HCT116 (cell line): ENCODE results near the gene DOK5. TPM values are rescaled to one million over a fixed set of nuclear protein-coding genes. Genes with fewer than 3 reads are reported as not detected.

ENCODE experiments used
- ATAC-seq: fragments of 200-7000 bp; cut with Tn5 transposase; 2 replicates; pipeline ENCODE4 v1.9.1; 2020; ENCODE audit warnings: mild to moderate bottlenecking, moderate library complexity
- BruUV-seq: library from RNA; stranded (reverse); fragments of 400-500 nt; replicated peaks from 2 replicates; lab custom pipeline; 2021; lab: Mats Ljungman, UMichigan
- CTCF ChIA-PET: fragments of 300-600 bp; sonication (Branson Sonifier 250); formaldehyde crosslinking; loops from one replicate; lab custom pipeline; 2021; ENCODE audit warnings: antibody characterized with exemption; lab: Charles Lee
- POLR2A ChIA-PET: fragments of 300-600, 350-600 bp; sonication (Branson Sonifier 250); formaldehyde crosslinking; loops from one replicate; lab custom pipeline; 2021; ENCODE audit warnings: antibody characterized with exemption; lab: Charles Lee
- RAD21 ChIA-PET, 2 experiments: fragments of 300-600 bp; sonication (Branson Sonifier 250); formaldehyde crosslinking; loops; one replicate each; lab custom pipeline; 2023; ENCODE audit warnings: low total read pairs in 2 of 2; ENCODE audit not compliant: uncharacterized antibody in 2 of 2, unreplicated experiment in 2 of 2, low non-redundant PET in 1 of 2; lab: Charles Lee
- DNase-seq: peaks from one replicate; pipeline ENCODE4 v3.0.0-alpha.2; 2010; ENCODE audit warnings: low read depth, low spot score
- H2AFZ ChIP-seq: fragments of 200-600 bp; shearing (Covaris generic), sonication (generic); 2 replicates; pipeline ENCODE4 v1.6.1; 2017; ENCODE audit warnings: low read depth, mixed run types, mixed read lengths, antibody characterized with exemption, low read length; ENCODE audit not compliant: poor library complexity, severe bottlenecking
- H3K27ac ChIP-seq: 2 replicates; pipeline ENCODE4 v1.5.1; 2012; ENCODE audit warnings: low read depth, low read length
- H3K27me3 ChIP-seq: fragments of 200-600 bp; sonication (generic); 2 replicates; pipeline ENCODE4 v1.6.1; 2016; ENCODE audit warnings: mixed run types, low read length, mixed read lengths; ENCODE audit not compliant: insufficient read depth
- H3K36me3 ChIP-seq, 2 experiments: fragments of 200-500 bp in 1 of 2; fragments of 200-600 bp in 1 of 2; sonication (Bioruptor generic) in 1 of 2; sonication (generic) in 1 of 2; 2 replicates each; pipeline versions ENCODE4 v1.5.1 to v1.6.1; 2014 to 2016; ENCODE audit warnings: low read length in 2 of 2, inconsistent platforms in 1 of 2, mixed read lengths in 1 of 2, mixed run types in 1 of 2; ENCODE audit not compliant: insufficient read depth in 2 of 2, control insufficient read depth in 1 of 2
- H3K4me1 ChIP-seq, 2 experiments: fragments of 200-600 bp in 1 of 2; sonication (generic) in 1 of 2; 2 replicates each; pipeline versions ENCODE4 v1.5.1 to v1.6.1; 2012 to 2017; ENCODE audit warnings: low read length in 2 of 2, inconsistent platforms in 1 of 2, mild to moderate bottlenecking in 1 of 2, mixed read lengths in 1 of 2, mixed run types in 1 of 2, moderate library complexity in 1 of 2; ENCODE audit not compliant: insufficient read depth in 2 of 2, control insufficient read depth in 1 of 2
- H3K4me2 ChIP-seq: fragments of 200-600 bp; sonication (generic); 2 replicates; pipeline ENCODE4 v1.6.1; 2017; ENCODE audit warnings: mixed run types, low read length, mixed read lengths
- H3K4me3 ChIP-seq, 2 experiments: fragments of 200-600 bp in 1 of 2; sonication (generic) in 1 of 2; replicated peaks in 1 of 2; 2 replicates each; pipeline ENCODE4 v1.5.1; 2011 to 2016; ENCODE audit warnings: low read length in 2 of 2, control low read depth in 1 of 2, low read depth in 1 of 2, mild to moderate bottlenecking in 1 of 2, mixed read lengths in 1 of 2, mixed run types in 1 of 2
- H3K79me2 ChIP-seq: fragments of 200-600 bp; sonication (generic); 2 replicates; pipeline ENCODE4 v1.6.1; 2017; ENCODE audit warnings: mild to moderate bottlenecking, mixed run types, low read length, moderate library complexity, mixed read lengths; ENCODE audit not compliant: insufficient read depth
- H3K9ac ChIP-seq: fragments of 200-600 bp; sonication (generic); 2 replicates; pipeline ENCODE4 v1.6.1; 2016; ENCODE audit warnings: low read length, mixed read lengths
- H3K9me2 ChIP-seq: fragments of 200-600 bp; sonication (generic), shearing (Covaris generic); 2 replicates; pipeline ENCODE4 v1.6.1; 2017; ENCODE audit warnings: mixed run types, mild to moderate bottlenecking, moderate library complexity; ENCODE audit not compliant: insufficient read depth
- H3K9me3 ChIP-seq, 2 experiments: fragments of 200-500 bp in 1 of 2; fragments of 200-600 bp in 1 of 2; sonication (Bioruptor generic) in 1 of 2; sonication (generic) in 1 of 2; 2 replicates each; pipeline ENCODE4 v1.6.1; 2014 to 2017; ENCODE audit warnings: low read length in 2 of 2, mixed read lengths in 2 of 2, inconsistent platforms in 1 of 2, low read depth in 1 of 2, mild to moderate bottlenecking in 1 of 2, mixed run types in 1 of 2, moderate library complexity in 1 of 2; ENCODE audit not compliant: control insufficient read depth in 1 of 2, insufficient read depth in 1 of 2
- H4K20me1 ChIP-seq: fragments of 200-600 bp; sonication (generic), shearing (Covaris generic); 2 replicates; pipeline ENCODE4 v1.6.1; 2017; ENCODE audit warnings: mixed run types, mild to moderate bottlenecking, moderate library complexity; ENCODE audit not compliant: insufficient read depth
- CBX3 ChIP-seq: IDR thresholded peaks from 2 replicates; pipeline ENCODE4 v1.6.1; 2012; ENCODE audit warnings: low read depth
- CEBPB ChIP-seq: IDR thresholded peaks from 2 replicates; pipeline ENCODE4 v1.6.1; 2012; ENCODE audit warnings: low read depth
- EGR1 ChIP-seq: IDR thresholded peaks from 2 replicates; pipeline ENCODE4 v1.6.1; 2012; ENCODE audit warnings: low read depth
- FOSL1 ChIP-seq: IDR thresholded peaks from 2 replicates; pipeline ENCODE4 v1.6.1; 2012; ENCODE audit warnings: low read depth
- MAX ChIP-seq: IDR thresholded peaks from 2 replicates; pipeline ENCODE4 v1.6.1; 2012
- REST ChIP-seq: IDR thresholded peaks from 2 replicates; pipeline ENCODE4 v1.6.1; 2012; ENCODE audit warnings: low read depth
- SIN3A ChIP-seq: IDR thresholded peaks from 2 replicates; pipeline ENCODE4 v1.6.1; 2012; ENCODE audit warnings: low read depth
- SRF ChIP-seq: IDR thresholded peaks from 2 replicates; pipeline ENCODE4 v1.6.1; 2012; ENCODE audit warnings: low read depth
- TCF7L2 ChIP-seq: IDR thresholded peaks from 2 replicates; pipeline ENCODE4 v1.7.0; 2011; ENCODE audit warnings: borderline replicate concordance, inconsistent platforms; ENCODE audit not compliant: insufficient read depth, insufficient read length; ENCODE audit errors: extremely low read depth
- ZBTB33 ChIP-seq: IDR thresholded peaks from 2 replicates; pipeline ENCODE4 v1.6.1; 2011; ENCODE audit warnings: mild to moderate bottlenecking, low read length, moderate library complexity; ENCODE audit not compliant: insufficient replicate concordance; ENCODE audit errors: extremely low read depth
- ZNF274 ChIP-seq: fragments of 200-500 bp; sonication (Bioruptor generic); IDR thresholded peaks from 2 replicates; pipeline ENCODE4 v1.6.1; 2014; ENCODE audit warnings: mild to moderate bottlenecking, low read depth, low read length, inconsistent platforms
- intact Hi-C: fragments of 100-400 bp; cut with micrococcal nuclease; formaldehyde crosslinking; loops from 2 replicates; pipeline ENCODE4 v1.10.0; 2022
- total RNA-seq: library from RNA; stranded (reverse); gene quantifications from one replicate; pipeline ENCODE4 v1.2.1, GENCODE V29; 2021; ENCODE audit not compliant: unreplicated experiment
- TF ChIP-seq, protein P1 (sequence below), 3 experiments: fragments of 200-600 bp in 1 of 3; sonication (generic) in 1 of 3; IDR thresholded peaks in 2 of 3; conservative IDR thresholded peaks in 1 of 3; 2 replicates each; pipeline ENCODE4 v1.5.1; 2012 to 2017; ENCODE audit warnings: low read depth in 2 of 3, low read length in 2 of 3, antibody characterized with exemption in 1 of 3, borderline replicate concordance in 1 of 3, control low read depth in 1 of 3, mild to moderate bottlenecking in 1 of 3, mixed read lengths in 1 of 3, mixed run types in 1 of 3, moderate library complexity in 1 of 3; ENCODE audit not compliant: insufficient read depth in 1 of 3

The DOK5 gene
- total RNA-seq, 1 experiment from 2014 or later = not detected

GRCh38 chr20:54543369-54543768 lies 68.0 kb downstream of the DOK5 start:
- intact Hi-C loops = no loop called here
- Histone ChIP-seq H3K27ac (no peak overlapping the region), H3K27me3 (no peaks in the 10 kb centered on the region), H3K4me3 (no peak overlapping the region), H3K9me2 (no peaks in the 10 kb centered on the region), H3K4me1 (no peaks in the 10 kb centered on the region), H2AFZ (no peak overlapping the region), H4K20me1 (no peaks in the 10 kb centered on the region), H3K4me2 (no peak overlapping the region), H3K79me2 (no peaks in the 10 kb centered on the region), H3K36me3 (no peaks in the 10 kb centered on the region), H3K9ac (no peak overlapping the region), H3K9me3 (no peaks in the 10 kb centered on the region)
- ChIA-PET POLR2A (no interaction called here), CTCF (no interaction called here), RAD21 (no interaction called here)
- no peak for DNase-seq
- BruUV-seq = no TSS peak
- ATAC-seq = no peak
- no peak for TF ChIP-seq EGR1
- no peak for TF ChIP-seq ZNF274
- TF ChIP-seq, protein P1, sequence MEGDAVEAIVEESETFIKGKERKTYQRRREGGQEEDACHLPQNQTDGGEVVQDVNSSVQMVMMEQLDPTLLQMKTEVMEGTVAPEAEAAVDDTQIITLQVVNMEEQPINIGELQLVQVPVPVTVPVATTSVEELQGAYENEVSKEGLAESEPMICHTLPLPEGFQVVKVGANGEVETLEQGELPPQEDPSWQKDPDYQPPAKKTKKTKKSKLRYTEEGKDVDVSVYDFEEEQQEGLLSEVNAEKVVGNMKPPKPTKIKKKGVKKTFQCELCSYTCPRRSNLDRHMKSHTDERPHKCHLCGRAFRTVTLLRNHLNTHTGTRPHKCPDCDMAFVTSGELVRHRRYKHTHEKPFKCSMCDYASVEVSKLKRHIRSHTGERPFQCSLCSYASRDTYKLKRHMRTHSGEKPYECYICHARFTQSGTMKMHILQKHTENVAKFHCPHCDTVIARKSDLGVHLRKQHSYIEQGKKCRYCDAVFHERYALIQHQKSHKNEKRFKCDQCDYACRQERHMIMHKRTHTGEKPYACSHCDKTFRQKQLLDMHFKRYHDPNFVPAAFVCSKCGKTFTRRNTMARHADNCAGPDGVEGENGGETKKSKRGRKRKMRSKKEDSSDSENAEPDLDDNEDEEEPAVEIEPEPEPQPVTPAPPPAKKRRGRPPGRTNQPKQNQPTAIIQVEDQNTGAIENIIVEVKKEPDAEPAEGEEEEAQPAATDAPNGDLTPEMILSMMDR (IDR thresholded peaks at IDR 0.05 in 2 of 3, conservative IDR thresholded peaks at IDR 0.05 in 1 of 3; ENCODE audit: borderline replicate concordance in 1 of 3, insufficient read depth in 1 of 3, low read depth in 2 of 3, low read length in 2 of 3) = no peak
- TF ChIP-seq ZBTB33 = no peak
- TF ChIP-seq CBX3 = no peak
- no peak for TF ChIP-seq TCF7L2
- TF ChIP-seq SRF = no peak
- no peak for TF ChIP-seq SIN3A
- TF ChIP-seq FOSL1 = no peak
- TF ChIP-seq REST = no peak
- no peak for TF ChIP-seq MAX
- TF ChIP-seq CEBPB = no peak
